Transverse colon (tissue), 3 donors: ENCODE measurements around the gene SERF2.

Experiments
- CTCF ChIP-seq, 5 experiments: fragments of 200-600 bp in 3 of 5; fragments of 450-650 bp in 2 of 5; sonication (generic) in 3 of 5; IDR thresholded peaks; 1 replicate in 2 of 5; 2 replicates in 3 of 5; pipeline ENCODE4 v1.5.1; 2016 to 2017; ENCODE audit warnings: antibody characterized with exemption in 5 of 5, inconsistent platforms in 3 of 5, mild to moderate bottlenecking in 2 of 5, moderate library complexity in 1 of 5
- EP300 ChIP-seq: sonication (generic); formaldehyde crosslinking; IDR thresholded peaks from one replicate; pipeline ENCODE4 v1.6.1; 2017; ENCODE audit warnings: antibody characterized with exemption, low read depth
- POLR2A ChIP-seq: fragments of 450-650 bp; IDR thresholded peaks from one replicate; pipeline ENCODE4 v1.6.1; 2016; ENCODE audit warnings: antibody characterized with exemption, mild to moderate bottlenecking, moderate library complexity

- TF ChIP-seq POLR2A (no peak), CTCF (IDR thresholded peaks at IDR 0.05) (no peak), EP300 (no peak)
These were observed 16.4 kb downstream of the SERF2 start for GRCh38 chr15:43808435-43808950.
